Measurements from ENCODE around the gene ETNK2.
A peak's percentile ranks its signal among the peaks of the same experiment; 100 is the strongest.

Gene ETNK2

GRCh38 chr1:204130178-204130577 lies 21.7 kb downstream of the ETNK2 start:
- Histone ChIP-seq H3K27me3 (ENCODE audit: insufficient read depth, low read depth, severe bottlenecking) (no peaks in the 10 kb centered on the region), H3K4me3 (ENCODE audit: low read depth, low read length) (no peak overlapping the region), H3K9me3 (ENCODE audit: severe bottlenecking) (no peaks in the 10 kb centered on the region), H3K27ac (no peak overlapping the region), H3K36me3 (peaks cover 27% of the 10 kb centered on the region)
- TF ChIP-seq CTCF (IDR thresholded peaks at IDR 0.05; ENCODE audit: low read depth, low read length): no peak
- DNase-seq: no peak

- Histone ChIP-seq H3K9me3 (ENCODE audit: severe bottlenecking) (no peaks in the 10 kb centered on the region), H3K27ac (peak overlapping the region; percentile 66), H3K27me3 (ENCODE audit: insufficient read depth, low read depth, severe bottlenecking) (no peaks in the 10 kb centered on the region), H3K36me3 (peaks cover 17% of the 10 kb centered on the region), H3K4me3 (ENCODE audit: low read depth, low read length) (peak overlapping the region; percentile 69)
- TF ChIP-seq CTCF (IDR thresholded peaks at IDR 0.05; ENCODE audit: low read depth, low read length): peak; percentile 100
- peak; percentile 95 for DNase-seq
These were observed 22.6 kb downstream of the ETNK2 start for GRCh38 chr1:204128964-204129896.

GRCh38 chr1:204128464-204128963 lies 23.3 kb downstream of the ETNK2 start:
- peak overlapping the region; percentile 69 for H3K4me3 ChIP-seq (ENCODE audit: low read depth, low read length)
- peaks cover 10% of the 10 kb centered on the region; the same call in 1 of the 2 replicates for H3K36me3 ChIP-seq
- no peak for TF ChIP-seq CTCF (IDR thresholded peaks at IDR 0.05; ENCODE audit: low read depth, low read length)
- no peaks in the 10 kb centered on the region for H3K9me3 ChIP-seq (ENCODE audit: severe bottlenecking)
- H3K27ac ChIP-seq: no peak overlapping the region
- no peaks in the 10 kb centered on the region for H3K27me3 ChIP-seq (ENCODE audit: insufficient read depth, low read depth, severe bottlenecking)
- no peak for DNase-seq

- H3K4me3 ChIP-seq (ENCODE audit: low read depth, low read length): no peak overlapping the region
- no peaks in the 10 kb centered on the region for H3K9me3 ChIP-seq (ENCODE audit: severe bottlenecking)
- DNase-seq: peak; percentile 92
- H3K27ac ChIP-seq: no peak overlapping the region
- peaks cover 10% of the 10 kb centered on the region; the same call in 1 of the 2 replicates for H3K36me3 ChIP-seq
- TF ChIP-seq CTCF (IDR thresholded peaks at IDR 0.05; ENCODE audit: low read depth, low read length): peak; percentile 100
- H3K27me3 ChIP-seq (ENCODE audit: insufficient read depth, low read depth, severe bottlenecking): no peaks in the 10 kb centered on the region
These were observed 24.1 kb downstream of the ETNK2 start for GRCh38 chr1:204127597-204128242.

GRCh38 chr1:204126956-204127355 lies 24.9 kb downstream of the ETNK2 start:
- no peak overlapping the region for H3K27ac ChIP-seq
- H3K4me3 ChIP-seq (ENCODE audit: low read depth, low read length): no peak overlapping the region
- no peaks in the 10 kb centered on the region for H3K9me3 ChIP-seq (ENCODE audit: severe bottlenecking)
- H3K27me3 ChIP-seq (ENCODE audit: insufficient read depth, low read depth, severe bottlenecking): no peaks in the 10 kb centered on the region
- no peak for DNase-seq
- H3K36me3 ChIP-seq: peaks cover 10% of the 10 kb centered on the region; the same call in 1 of the 2 replicates
- TF ChIP-seq CTCF (IDR thresholded peaks at IDR 0.05; ENCODE audit: low read depth, low read length): no peak
